ENCODE data around the gene NPAS3. TPM values are rescaled to one million over a fixed set of nuclear protein-coding genes. Genes with fewer than 3 reads are reported as not detected.

Gene NPAS3
- total and polyA plus RNA-seq, 2 of the 13 experiments (the other 11 are each of a cell fraction or from before 2014, with no cell fraction given): not detected

- TF ChIP-seq, protein P1, sequence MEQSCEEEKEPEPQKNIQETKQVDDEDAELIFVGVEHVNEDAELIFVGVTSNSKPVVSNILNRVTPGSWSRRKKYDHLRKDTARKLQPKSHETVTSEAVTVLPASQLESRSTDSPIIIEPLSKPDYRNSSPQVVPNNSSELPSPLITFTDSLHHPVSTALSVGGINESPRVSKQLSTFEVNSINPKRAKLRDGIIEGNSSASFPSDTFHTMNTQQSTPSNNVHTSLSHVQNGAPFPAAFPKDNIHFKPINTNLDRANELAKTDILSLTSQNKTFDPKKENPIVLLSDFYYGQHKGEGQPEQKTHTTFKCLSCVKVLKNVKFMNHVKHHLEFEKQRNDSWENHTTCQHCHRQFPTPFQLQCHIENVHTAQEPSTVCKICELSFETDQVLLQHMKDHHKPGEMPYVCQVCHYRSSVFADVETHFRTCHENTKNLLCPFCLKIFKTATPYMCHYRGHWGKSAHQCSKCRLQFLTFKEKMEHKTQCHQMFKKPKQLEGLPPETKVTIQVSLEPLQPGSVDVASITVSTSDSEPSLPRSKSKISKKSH (CRISPR knock-in tag; IDR thresholded peaks at IDR 0.05; ENCODE audit: borderline replicate concordance): no peak
- TF ChIP-seq ZKSCAN5 (CRISPR knock-in tag; IDR thresholded peaks at IDR 0.05) (no peak), KMT2B (CRISPR knock-in tag; IDR thresholded peaks at IDR 0.05) (no peak)
- TF ChIP-seq, protein P2, sequence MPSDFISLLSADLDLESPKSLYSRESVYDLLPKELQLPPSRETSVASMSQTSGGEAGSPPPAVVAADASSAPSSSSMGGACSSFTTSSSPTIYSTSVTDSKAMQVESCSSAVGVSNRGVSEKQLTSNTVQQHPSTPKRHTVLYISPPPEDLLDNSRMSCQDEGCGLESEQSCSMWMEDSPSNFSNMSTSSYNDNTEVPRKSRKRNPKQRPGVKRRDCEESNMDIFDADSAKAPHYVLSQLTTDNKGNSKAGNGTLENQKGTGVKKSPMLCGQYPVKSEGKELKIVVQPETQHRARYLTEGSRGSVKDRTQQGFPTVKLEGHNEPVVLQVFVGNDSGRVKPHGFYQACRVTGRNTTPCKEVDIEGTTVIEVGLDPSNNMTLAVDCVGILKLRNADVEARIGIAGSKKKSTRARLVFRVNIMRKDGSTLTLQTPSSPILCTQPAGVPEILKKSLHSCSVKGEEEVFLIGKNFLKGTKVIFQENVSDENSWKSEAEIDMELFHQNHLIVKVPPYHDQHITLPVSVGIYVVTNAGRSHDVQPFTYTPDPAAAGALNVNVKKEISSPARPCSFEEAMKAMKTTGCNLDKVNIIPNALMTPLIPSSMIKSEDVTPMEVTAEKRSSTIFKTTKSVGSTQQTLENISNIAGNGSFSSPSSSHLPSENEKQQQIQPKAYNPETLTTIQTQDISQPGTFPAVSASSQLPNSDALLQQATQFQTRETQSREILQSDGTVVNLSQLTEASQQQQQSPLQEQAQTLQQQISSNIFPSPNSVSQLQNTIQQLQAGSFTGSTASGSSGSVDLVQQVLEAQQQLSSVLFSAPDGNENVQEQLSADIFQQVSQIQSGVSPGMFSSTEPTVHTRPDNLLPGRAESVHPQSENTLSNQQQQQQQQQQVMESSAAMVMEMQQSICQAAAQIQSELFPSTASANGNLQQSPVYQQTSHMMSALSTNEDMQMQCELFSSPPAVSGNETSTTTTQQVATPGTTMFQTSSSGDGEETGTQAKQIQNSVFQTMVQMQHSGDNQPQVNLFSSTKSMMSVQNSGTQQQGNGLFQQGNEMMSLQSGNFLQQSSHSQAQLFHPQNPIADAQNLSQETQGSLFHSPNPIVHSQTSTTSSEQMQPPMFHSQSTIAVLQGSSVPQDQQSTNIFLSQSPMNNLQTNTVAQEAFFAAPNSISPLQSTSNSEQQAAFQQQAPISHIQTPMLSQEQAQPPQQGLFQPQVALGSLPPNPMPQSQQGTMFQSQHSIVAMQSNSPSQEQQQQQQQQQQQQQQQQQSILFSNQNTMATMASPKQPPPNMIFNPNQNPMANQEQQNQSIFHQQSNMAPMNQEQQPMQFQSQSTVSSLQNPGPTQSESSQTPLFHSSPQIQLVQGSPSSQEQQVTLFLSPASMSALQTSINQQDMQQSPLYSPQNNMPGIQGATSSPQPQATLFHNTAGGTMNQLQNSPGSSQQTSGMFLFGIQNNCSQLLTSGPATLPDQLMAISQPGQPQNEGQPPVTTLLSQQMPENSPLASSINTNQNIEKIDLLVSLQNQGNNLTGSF (CRISPR knock-in tag; IDR thresholded peaks at IDR 0.05): no peak
- TF ChIP-seq, protein P3, sequence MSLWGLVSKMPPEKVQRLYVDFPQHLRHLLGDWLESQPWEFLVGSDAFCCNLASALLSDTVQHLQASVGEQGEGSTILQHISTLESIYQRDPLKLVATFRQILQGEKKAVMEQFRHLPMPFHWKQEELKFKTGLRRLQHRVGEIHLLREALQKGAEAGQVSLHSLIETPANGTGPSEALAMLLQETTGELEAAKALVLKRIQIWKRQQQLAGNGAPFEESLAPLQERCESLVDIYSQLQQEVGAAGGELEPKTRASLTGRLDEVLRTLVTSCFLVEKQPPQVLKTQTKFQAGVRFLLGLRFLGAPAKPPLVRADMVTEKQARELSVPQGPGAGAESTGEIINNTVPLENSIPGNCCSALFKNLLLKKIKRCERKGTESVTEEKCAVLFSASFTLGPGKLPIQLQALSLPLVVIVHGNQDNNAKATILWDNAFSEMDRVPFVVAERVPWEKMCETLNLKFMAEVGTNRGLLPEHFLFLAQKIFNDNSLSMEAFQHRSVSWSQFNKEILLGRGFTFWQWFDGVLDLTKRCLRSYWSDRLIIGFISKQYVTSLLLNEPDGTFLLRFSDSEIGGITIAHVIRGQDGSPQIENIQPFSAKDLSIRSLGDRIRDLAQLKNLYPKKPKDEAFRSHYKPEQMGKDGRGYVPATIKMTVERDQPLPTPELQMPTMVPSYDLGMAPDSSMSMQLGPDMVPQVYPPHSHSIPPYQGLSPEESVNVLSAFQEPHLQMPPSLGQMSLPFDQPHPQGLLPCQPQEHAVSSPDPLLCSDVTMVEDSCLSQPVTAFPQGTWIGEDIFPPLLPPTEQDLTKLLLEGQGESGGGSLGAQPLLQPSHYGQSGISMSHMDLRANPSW (CRISPR knock-in tag; IDR thresholded peaks at IDR 0.05; ENCODE audit: borderline replicate concordance): no peak
- TF ChIP-seq, protein P4, sequence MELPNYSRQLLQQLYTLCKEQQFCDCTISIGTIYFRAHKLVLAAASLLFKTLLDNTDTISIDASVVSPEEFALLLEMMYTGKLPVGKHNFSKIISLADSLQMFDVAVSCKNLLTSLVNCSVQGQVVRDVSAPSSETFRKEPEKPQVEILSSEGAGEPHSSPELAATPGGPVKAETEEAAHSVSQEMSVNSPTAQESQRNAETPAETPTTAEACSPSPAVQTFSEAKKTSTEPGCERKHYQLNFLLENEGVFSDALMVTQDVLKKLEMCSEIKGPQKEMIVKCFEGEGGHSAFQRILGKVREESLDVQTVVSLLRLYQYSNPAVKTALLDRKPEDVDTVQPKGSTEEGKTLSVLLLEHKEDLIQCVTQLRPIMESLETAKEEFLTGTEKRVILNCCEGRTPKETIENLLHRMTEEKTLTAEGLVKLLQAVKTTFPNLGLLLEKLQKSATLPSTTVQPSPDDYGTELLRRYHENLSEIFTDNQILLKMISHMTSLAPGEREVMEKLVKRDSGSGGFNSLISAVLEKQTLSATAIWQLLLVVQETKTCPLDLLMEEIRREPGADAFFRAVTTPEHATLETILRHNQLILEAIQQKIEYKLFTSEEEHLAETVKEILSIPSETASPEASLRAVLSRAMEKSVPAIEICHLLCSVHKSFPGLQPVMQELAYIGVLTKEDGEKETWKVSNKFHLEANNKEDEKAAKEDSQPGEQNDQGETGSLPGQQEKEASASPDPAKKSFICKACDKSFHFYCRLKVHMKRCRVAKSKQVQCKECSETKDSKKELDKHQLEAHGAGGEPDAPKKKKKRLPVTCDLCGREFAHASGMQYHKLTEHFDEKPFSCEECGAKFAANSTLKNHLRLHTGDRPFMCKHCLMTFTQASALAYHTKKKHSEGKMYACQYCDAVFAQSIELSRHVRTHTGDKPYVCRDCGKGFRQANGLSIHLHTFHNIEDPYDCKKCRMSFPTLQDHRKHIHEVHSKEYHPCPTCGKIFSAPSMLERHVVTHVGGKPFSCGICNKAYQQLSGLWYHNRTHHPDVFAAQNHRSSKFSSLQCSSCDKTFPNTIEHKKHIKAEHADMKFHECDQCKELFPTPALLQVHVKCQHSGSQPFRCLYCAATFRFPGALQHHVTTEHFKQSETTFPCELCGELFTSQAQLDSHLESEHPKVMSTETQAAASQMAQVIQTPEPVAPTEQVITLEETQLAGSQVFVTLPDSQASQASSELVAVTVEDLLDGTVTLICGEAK (IDR thresholded peaks at IDR 0.05): no peak
- TF ChIP-seq, protein P4 (CRISPR knock-in tag; IDR thresholded peaks at IDR 0.05): no peak
Measured at GRCh38 chr14:33035416-33036194, 96.9 kb downstream of the NPAS3 start (continued).

All from HepG2 (cell line).